Endothelial cell of umbilical vein (primary cell): ENCODE data around the gene LTBP2.

ENCODE experiments used
- CTCF ChIP-seq, 2 donors: IDR thresholded peaks; 1 replicate in 1 of 2; 2 replicates in 1 of 2; pipeline ENCODE4 v1.5.1; 2011; ENCODE audit warnings: low read length in 2 of 2, mild to moderate bottlenecking in 2 of 2, moderate library complexity in 2 of 2, control low read depth in 1 of 2, inconsistent platforms in 1 of 2, low read depth in 1 of 2; ENCODE audit not compliant: insufficient read depth in 1 of 2; ENCODE audit errors: extremely low read depth in 1 of 2
- EZH2 ChIP-seq: IDR thresholded peaks from 2 replicates; pipeline ENCODE4 v1.6.1; 2012; ENCODE audit warnings: borderline replicate concordance, low read depth, mild to moderate bottlenecking, moderate library complexity, low read length, inconsistent platforms; ENCODE audit not compliant: severe bottlenecking
- JUN ChIP-seq: IDR thresholded peaks from 2 replicates; pipeline ENCODE4 v1.6.1; 2011; ENCODE audit warnings: borderline replicate concordance, low read depth; ENCODE audit not compliant: insufficient read length, insufficient read depth
- MAX ChIP-seq: IDR thresholded peaks from 2 replicates; pipeline ENCODE4 v1.6.1; 2011; ENCODE audit not compliant: insufficient read depth, insufficient read length
- POLR2A ChIP-seq: IDR thresholded peaks from 2 replicates; pipeline ENCODE4 v1.6.1; 2012; ENCODE audit warnings: low read depth, mild to moderate bottlenecking, control low read depth, low read length
- POLR2AphosphoS5 ChIP-seq: IDR thresholded peaks from 2 replicates; pipeline ENCODE4 v1.6.1; 2012; ENCODE audit warnings: low read depth, mild to moderate bottlenecking, control low read depth, low read length, moderate library complexity; ENCODE audit not compliant: insufficient read depth

GRCh38 chr14:74611650-74612349 lies at the start of gene LTBP2:
- peak; percentile 40 for TF ChIP-seq POLR2A
- no peak for TF ChIP-seq CTCF (IDR thresholded peaks at IDR 0.05; ENCODE audit: extremely low read depth in 1 of 2, insufficient read depth in 1 of 2, low read depth in 1 of 2, low read length in 2 of 2)
- TF ChIP-seq JUN = no peak
- TF ChIP-seq MAX = no peak
- peak; percentile 15 for TF ChIP-seq POLR2AphosphoS5
- no peak for TF ChIP-seq EZH2
